ENCODE results near the gene AMPD3. TPM values are rescaled to one million over a fixed set of nuclear protein-coding genes. Genes with fewer than 3 reads are reported as not detected.

Gene AMPD3
- total RNA-seq, 2 donors from 2014 or later, result 30.6 to 179 TPM

GRCh38 chr11:10505278-10506007 is 50.4 kb downstream of the AMPD3 start:
- ATAC-seq (replicated peaks), result no peak
- Mint-ChIP-seq H3K27ac (no peak overlapping the region), H3K4me1 (no peaks in the 10 kb centered on the region), H3K4me3 (no peak overlapping the region), H3K27me3 (no peaks in the 10 kb centered on the region), H3K36me3 (ENCODE audit: low read depth) (no peaks in the 10 kb centered on the region), H3K9me3 (no peaks in the 10 kb centered on the region)

- H3K9me3 Mint-ChIP-seq, result no peaks in the 10 kb centered on the region
- H3K4me1 Mint-ChIP-seq, result no peaks in the 10 kb centered on the region
- no peak overlapping the region for H3K27ac Mint-ChIP-seq
- no peaks in the 10 kb centered on the region for H3K27me3 Mint-ChIP-seq
- ATAC-seq (replicated peaks), result no peak
- H3K36me3 Mint-ChIP-seq (ENCODE audit: low read depth), result no peaks in the 10 kb centered on the region
- no peak overlapping the region for H3K4me3 Mint-ChIP-seq
Observed at GRCh38 chr11:10506008-10506370, 50.9 kb downstream of the AMPD3 start.

GRCh38 chr11:10511181-10511621 is 56.1 kb downstream of the AMPD3 start:
- Mint-ChIP-seq H3K9me3 (no peaks in the 10 kb centered on the region), H3K4me1 (no peaks in the 10 kb centered on the region), H3K4me3 (no peak overlapping the region), H3K27me3 (no peaks in the 10 kb centered on the region), H3K36me3 (ENCODE audit: low read depth) (peaks cover 29% of the 10 kb centered on the region), H3K27ac (no peak overlapping the region)
- ATAC-seq (replicated peaks), result no peak

GRCh38 chr11:10514202-10514601 is 59.1 kb downstream of the AMPD3 start:
- no peak for ATAC-seq (replicated peaks)
- Mint-ChIP-seq H3K4me3 (no peak overlapping the region), H3K36me3 (ENCODE audit: low read depth) (peaks cover 59% of the 10 kb centered on the region)

GRCh38 chr11:10514709-10515108 is 59.6 kb downstream of the AMPD3 start:
- H3K4me3 Mint-ChIP-seq, result no peak overlapping the region
- no peaks in the 10 kb centered on the region for H3K9me3 Mint-ChIP-seq
- no peaks in the 10 kb centered on the region for H3K4me1 Mint-ChIP-seq
- H3K27ac Mint-ChIP-seq, result no peak overlapping the region
- no peak for ATAC-seq (replicated peaks)
- peaks cover 64% of the 10 kb centered on the region for H3K36me3 Mint-ChIP-seq (ENCODE audit: low read depth)
- no peaks in the 10 kb centered on the region for H3K27me3 Mint-ChIP-seq

More at GRCh38 chr11:10514202-10514601, 59.1 kb downstream of the AMPD3 start:
- Mint-ChIP-seq H3K27ac (no peak overlapping the region), H3K27me3 (no peaks in the 10 kb centered on the region), H3K4me1 (no peaks in the 10 kb centered on the region), H3K9me3 (no peaks in the 10 kb centered on the region)

GRCh38 chr11:10515418-10515817 is 60.4 kb downstream of the AMPD3 start:
- Mint-ChIP-seq H3K4me3 (no peak overlapping the region), H3K9me3 (no peaks in the 10 kb centered on the region), H3K27ac (no peak overlapping the region), H3K4me1 (no peaks in the 10 kb centered on the region), H3K27me3 (no peaks in the 10 kb centered on the region), H3K36me3 (ENCODE audit: low read depth) (peaks cover 64% of the 10 kb centered on the region)
- no peak for ATAC-seq (replicated peaks)

GRCh38 chr11:10518123-10518522 is 63.1 kb downstream of the AMPD3 start:
- H3K36me3 Mint-ChIP-seq (ENCODE audit: low read depth), result peaks cover 72% of the 10 kb centered on the region

GRCh38 chr11:10518891-10519290 is 63.8 kb downstream of the AMPD3 start:
- no peaks in the 10 kb centered on the region for H3K4me1 Mint-ChIP-seq
- H3K27ac Mint-ChIP-seq, result no peak overlapping the region
- H3K4me3 Mint-ChIP-seq, result no peak overlapping the region
- peaks cover 71% of the 10 kb centered on the region for H3K36me3 Mint-ChIP-seq (ENCODE audit: low read depth)
- ATAC-seq (replicated peaks), result no peak
- no peaks in the 10 kb centered on the region for H3K9me3 Mint-ChIP-seq
- H3K27me3 Mint-ChIP-seq, result no peaks in the 10 kb centered on the region

More at GRCh38 chr11:10518123-10518522, 63.1 kb downstream of the AMPD3 start:
- Mint-ChIP-seq H3K4me3 (no peak overlapping the region), H3K27me3 (no peaks in the 10 kb centered on the region), H3K9me3 (no peaks in the 10 kb centered on the region), H3K27ac (no peak overlapping the region), H3K4me1 (no peaks in the 10 kb centered on the region)
- no peak for ATAC-seq (replicated peaks)

- ATAC-seq (replicated peaks), result no peak
- no peaks in the 10 kb centered on the region for H3K9me3 Mint-ChIP-seq
- H3K4me3 Mint-ChIP-seq, result no peak overlapping the region
Observed at GRCh38 chr11:10519630-10520029, 64.6 kb downstream of the AMPD3 start.

GRCh38 chr11:10520562-10520961 is 65.5 kb downstream of the AMPD3 start:
- Mint-ChIP-seq H3K27ac (no peak overlapping the region), H3K9me3 (no peaks in the 10 kb centered on the region), H3K4me3 (no peak overlapping the region), H3K4me1 (no peaks in the 10 kb centered on the region), H3K36me3 (ENCODE audit: low read depth) (peaks cover 71% of the 10 kb centered on the region), H3K27me3 (no peaks in the 10 kb centered on the region)
- ATAC-seq (replicated peaks), result no peak

More at GRCh38 chr11:10519630-10520029, 64.6 kb downstream of the AMPD3 start:
- H3K27ac Mint-ChIP-seq, result no peak overlapping the region
- H3K27me3 Mint-ChIP-seq, result no peaks in the 10 kb centered on the region
- no peaks in the 10 kb centered on the region for H3K4me1 Mint-ChIP-seq
- H3K36me3 Mint-ChIP-seq (ENCODE audit: low read depth), result peaks cover 71% of the 10 kb centered on the region

GRCh38 chr11:10522276-10522675 is 67.2 kb downstream of the AMPD3 start:
- Mint-ChIP-seq H3K27me3 (no peaks in the 10 kb centered on the region), H3K4me1 (peaks cover 7% of the 10 kb centered on the region), H3K27ac (peak overlapping the region; percentile 8), H3K36me3 (ENCODE audit: low read depth) (peaks cover 70% of the 10 kb centered on the region), H3K4me3 (no peak overlapping the region), H3K9me3 (no peaks in the 10 kb centered on the region)
- ATAC-seq (replicated peaks), result no peak

GRCh38 chr11:10522921-10523320 is 67.9 kb downstream of the AMPD3 start:
- Mint-ChIP-seq H3K4me3 (no peak overlapping the region), H3K9me3 (no peaks in the 10 kb centered on the region), H3K4me1 (peaks cover 12% of the 10 kb centered on the region)

GRCh38 chr11:10524471-10524870 is 69.4 kb downstream of the AMPD3 start:
- Mint-ChIP-seq H3K9me3 (no peaks in the 10 kb centered on the region), H3K27me3 (no peaks in the 10 kb centered on the region), H3K27ac (no peak overlapping the region), H3K36me3 (ENCODE audit: low read depth) (peaks cover 64% of the 10 kb centered on the region), H3K4me3 (no peak overlapping the region), H3K4me1 (peaks cover 12% of the 10 kb centered on the region)
- no peak for ATAC-seq (replicated peaks)

More at GRCh38 chr11:10522921-10523320, 67.9 kb downstream of the AMPD3 start:
- H3K27ac Mint-ChIP-seq, result no peak overlapping the region
- H3K36me3 Mint-ChIP-seq (ENCODE audit: low read depth), result peaks cover 68% of the 10 kb centered on the region
- no peak for ATAC-seq (replicated peaks)
- no peaks in the 10 kb centered on the region for H3K27me3 Mint-ChIP-seq

GRCh38 chr11:10526974-10527918 is 72.2 kb downstream of the AMPD3 start:
- H3K9me3 Mint-ChIP-seq, result no peaks in the 10 kb centered on the region
- peak overlapping the region; percentile 75 for H3K27ac Mint-ChIP-seq
- H3K27me3 Mint-ChIP-seq, result no peaks in the 10 kb centered on the region
- ATAC-seq (replicated peaks), result peak; percentile 99
- peaks cover 12% of the 10 kb centered on the region for H3K4me1 Mint-ChIP-seq
- H3K4me3 Mint-ChIP-seq, result peak overlapping the region; percentile 47
- peaks cover 76% of the 10 kb centered on the region for H3K36me3 Mint-ChIP-seq (ENCODE audit: low read depth)

- no peaks in the 10 kb centered on the region for H3K27me3 Mint-ChIP-seq
- no peaks in the 10 kb centered on the region for H3K9me3 Mint-ChIP-seq
- peaks cover 83% of the 10 kb centered on the region for H3K36me3 Mint-ChIP-seq (ENCODE audit: low read depth)
- H3K27ac Mint-ChIP-seq, result no peak overlapping the region
- ATAC-seq (replicated peaks), result no peak
- peaks cover 12% of the 10 kb centered on the region for H3K4me1 Mint-ChIP-seq
- no peak overlapping the region for H3K4me3 Mint-ChIP-seq
Observed at GRCh38 chr11:10528121-10528520, 73.1 kb downstream of the AMPD3 start.
